Pancreas (tissue), 10 donors: ENCODE results near the gene EREG. TPM values are rescaled to one million over a fixed set of nuclear protein-coding genes. Genes with fewer than 3 reads are reported as not detected.
A peak's percentile ranks its signal among the peaks of the same experiment; 100 is the strongest.

Experiments used
- ATAC-seq, 4 donors: fragments of 200-7000 bp; cut with Tn5 transposase; one replicate each; pipeline versions ENCODE4 v1.8.0 to v1.9.1; 2020; ENCODE audit warnings: mild to moderate bottlenecking in 4 of 4, moderate library complexity in 4 of 4
- DNase-seq, 6 donors: peaks; one replicate each; pipeline ENCODE4 v3.0.0-alpha.2; 2020
- FAIRE-seq: peaks from 2 replicates; lab custom pipeline; 2012; peaks lifted over from hg19 to GRCh38; lab: Jason Lieb, UNC
- H3K27ac ChIP-seq, 4 donors: fragments of 200-600 bp; sonication (generic); 1 replicate in 3 of 4; 2 replicates in 1 of 4; pipeline versions ENCODE4 v1.5.0 to v1.8.0; 2020
- H3K27me3 ChIP-seq, 4 donors: fragments of 200-600 bp; one replicate each; pipeline ENCODE4 v1.8.0; 2021
- H3K36me3 ChIP-seq, 3 donors: fragments of 200-600 bp; sonication (generic) in 1 of 3; one replicate each; pipeline versions ENCODE4 v1.5.0 to v1.8.0; 2020 to 2021
- H3K4me1 ChIP-seq, 3 donors: fragments of 200-600 bp; one replicate each; pipeline ENCODE4 v1.8.0; 2021
- H3K4me3 ChIP-seq, 4 donors: fragments of 200-600 bp; sonication (generic) in 2 of 4; one replicate each; pipeline versions ENCODE4 v1.5.0 to v1.8.0; 2020 to 2021
- H3K9me3 ChIP-seq, 4 donors: fragments of 200-600 bp; one replicate each; pipeline ENCODE4 v1.8.0; 2021
- WGBS, 2 donors: extraction: QIAGEN DNeasy Blood & Tissue Kit; methylation state at CpG; one replicate each; pipeline ENCODE4 v1.1.7; 2013; 5-methylcytosine and 5-hydroxymethylcytosine counted together
- intact Hi-C, 3 donors: fragments of 100-400 bp; cut with DNase I; formaldehyde crosslinking; loops; one replicate each; pipeline versions ENCODE4 v1.11.1 to v1.14.2; 2022
- polyA plus RNA-seq, 2 donors: library from polyadenylated mRNA; stranded (reverse); fragments of 200-250 nt; gene quantifications; one replicate each; pipeline ENCODE4 v1.2.3, GENCODE V29; 2013
- total RNA-seq, 6 donors: library from RNA; stranded (reverse); fragmentation: NEBNext Ultra II Directional in 4 of 6; extraction: Animal tissue kit (Norgen Biotek cat#: 25700) in 4 of 6; gene quantifications; one replicate each; pipeline versions ENCODE4 v1.2.1 to v1.2.4, GENCODE V29; 2021 to 2023
- TF ChIP-seq, protein P1 (sequence below), 4 donors: fragments of 200-600 bp; sonication (generic) in 3 of 4; IDR thresholded peaks; one replicate each; pipeline versions ENCODE4 v1.5.0 to v1.8.0; 2021; ENCODE audit warnings: antibody characterized with exemption in 4 of 4
- donor health status: healthy with polysubstance abuse.
- donor health status: DM: no; HTN: no; CAD: no; lungs with moderate emphysema.
- donor health status: DM: no; HTN: no; CAD: no.
- donor health status: control.
- donor health status: control.
- donor health status: Bipolar disorder and iron deficiency.
- donor health status: DM: yes; HTN: yes; CAD: no.
- donor health status: DM: no; HTN: no; CAD: no.
- donor health status: DM: no; HTN: no; CAD: no.
- donor health status: DM: yes; HTN: yes; CAD: no.

The EREG gene
- total and polyA plus RNA-seq, 8 donors, result 0.06 to 0.09 (median 0.09) TPM; not detected in 5

DNA sequence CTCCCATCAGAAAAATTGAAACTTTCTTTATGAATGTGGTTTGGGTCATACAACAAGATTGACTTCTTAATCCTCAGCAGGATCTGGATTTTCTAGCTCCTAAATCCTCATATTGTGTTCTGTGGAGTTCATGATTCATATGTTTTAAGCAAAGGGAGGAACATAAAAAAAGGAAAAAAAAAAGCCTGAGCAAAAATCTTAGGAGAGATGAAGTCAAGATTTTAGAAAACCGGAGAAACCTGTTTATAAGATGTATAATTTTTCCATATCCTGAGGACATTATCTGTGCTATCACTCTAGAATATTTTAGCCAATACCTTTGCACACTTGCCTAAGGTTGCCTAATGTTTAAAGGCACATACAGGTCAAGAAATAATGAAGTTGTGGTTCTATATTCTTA lies 7.0 kb upstream of the EREG start:
- ATAC-seq (no peak), FAIRE-seq (no peak), DNase-seq (no peak)
- Histone ChIP-seq H3K27me3 (peaks cover 0 to 4% (median 0%) of the 10 kb centered on the region in 4 donors), H3K4me1 (no peaks in the 10 kb centered on the region), H3K9me3 (no peaks in the 10 kb centered on the region), H3K27ac (no peak overlapping the region), H3K4me3 (no peak overlapping the region), H3K36me3 (no peaks in the 10 kb centered on the region)
- WGBS, 2 donors, result 54 to 67% methylated on average over 1 of the region's 1 CpG
- intact Hi-C loops, result no loop called here
- TF ChIP-seq, protein P1, sequence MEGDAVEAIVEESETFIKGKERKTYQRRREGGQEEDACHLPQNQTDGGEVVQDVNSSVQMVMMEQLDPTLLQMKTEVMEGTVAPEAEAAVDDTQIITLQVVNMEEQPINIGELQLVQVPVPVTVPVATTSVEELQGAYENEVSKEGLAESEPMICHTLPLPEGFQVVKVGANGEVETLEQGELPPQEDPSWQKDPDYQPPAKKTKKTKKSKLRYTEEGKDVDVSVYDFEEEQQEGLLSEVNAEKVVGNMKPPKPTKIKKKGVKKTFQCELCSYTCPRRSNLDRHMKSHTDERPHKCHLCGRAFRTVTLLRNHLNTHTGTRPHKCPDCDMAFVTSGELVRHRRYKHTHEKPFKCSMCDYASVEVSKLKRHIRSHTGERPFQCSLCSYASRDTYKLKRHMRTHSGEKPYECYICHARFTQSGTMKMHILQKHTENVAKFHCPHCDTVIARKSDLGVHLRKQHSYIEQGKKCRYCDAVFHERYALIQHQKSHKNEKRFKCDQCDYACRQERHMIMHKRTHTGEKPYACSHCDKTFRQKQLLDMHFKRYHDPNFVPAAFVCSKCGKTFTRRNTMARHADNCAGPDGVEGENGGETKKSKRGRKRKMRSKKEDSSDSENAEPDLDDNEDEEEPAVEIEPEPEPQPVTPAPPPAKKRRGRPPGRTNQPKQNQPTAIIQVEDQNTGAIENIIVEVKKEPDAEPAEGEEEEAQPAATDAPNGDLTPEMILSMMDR (IDR thresholded peaks at IDR 0.05), result no peak

GRCh38 chr4:74361671-74362070 lies 3.3 kb upstream of the EREG start:
- DNase-seq (no peak), FAIRE-seq (no peak), ATAC-seq (no peak)
- peaks cover 0 to 14% (median 4%) of the 10 kb centered on the region in 3 donors for H3K4me1 ChIP-seq
- WGBS, 2 donors, result 64 to 82% methylated on average over 4 of the region's 4 CpGs
- intact Hi-C loops, result no loop called here
- no peaks in the 10 kb centered on the region for H3K36me3 ChIP-seq
- H3K27me3 ChIP-seq, result peaks cover 0 to 8% (median 0%) of the 10 kb centered on the region in 4 donors
- no peak overlapping the region for H3K27ac ChIP-seq
- TF ChIP-seq, protein P1 (IDR thresholded peaks at IDR 0.05), result no peak
- no peaks in the 10 kb centered on the region for H3K9me3 ChIP-seq
- H3K4me3 ChIP-seq, result no peak overlapping the region

GRCh38 chr4:74362347-74362746 lies 2.6 kb upstream of the EREG start:
- TF ChIP-seq, protein P1 (IDR thresholded peaks at IDR 0.05), result no peak
- no peak overlapping the region for H3K4me3 ChIP-seq
- peaks cover 0 to 14% (median 4%) of the 10 kb centered on the region in 3 donors for H3K4me1 ChIP-seq
- peaks cover 0 to 14% (median 0%) of the 10 kb centered on the region in 4 donors for H3K27me3 ChIP-seq
- ATAC-seq (no peak), DNase-seq (no peak), FAIRE-seq (no peak)
- no peaks in the 10 kb centered on the region for H3K36me3 ChIP-seq
- H3K9me3 ChIP-seq, result no peaks in the 10 kb centered on the region
- intact Hi-C loops, result no loop called here
- 88 to 93% methylated on average over 3 of the region's 3 CpGs for WGBS, 2 donors
- H3K27ac ChIP-seq, result no peak overlapping the region

DNA sequence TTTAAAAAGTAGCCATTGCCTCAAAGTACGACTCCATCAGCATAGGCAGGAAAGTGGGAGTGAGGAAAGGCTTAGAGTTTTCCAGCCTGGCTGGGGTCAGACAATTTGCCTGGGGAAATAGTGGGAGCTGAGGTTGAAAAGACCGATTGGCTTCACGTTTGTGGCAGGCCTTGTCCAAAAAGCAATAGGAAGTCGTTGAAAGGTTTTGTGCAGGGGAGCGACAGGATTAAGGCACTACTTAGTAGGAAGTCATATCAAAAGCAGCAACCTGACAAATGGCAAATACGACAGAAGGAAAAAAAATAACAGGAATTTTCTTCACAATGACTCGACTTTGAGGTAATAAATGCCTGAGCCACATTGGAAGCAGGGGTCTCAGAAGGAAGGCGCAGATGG lies 691 bp upstream of the EREG start:
- DNase-seq (no peak), FAIRE-seq (no peak), ATAC-seq (no peak)
- Histone ChIP-seq H3K9me3 (no peaks in the 10 kb centered on the region), H3K27me3 (peaks cover 0 to 17% (median 0%) of the 10 kb centered on the region in 4 donors), H3K36me3 (no peaks in the 10 kb centered on the region), H3K27ac (no peak overlapping the region), H3K4me3 (no peak overlapping the region), H3K4me1 (peaks cover 0 to 14% (median 4%) of the 10 kb centered on the region in 3 donors)
- TF ChIP-seq, protein P1 (IDR thresholded peaks at IDR 0.05), result no peak
- WGBS, 2 donors, result 63 to 68% methylated on average over 8 of the region's 8 CpGs
- intact Hi-C loops, result no loop called here

DNA sequence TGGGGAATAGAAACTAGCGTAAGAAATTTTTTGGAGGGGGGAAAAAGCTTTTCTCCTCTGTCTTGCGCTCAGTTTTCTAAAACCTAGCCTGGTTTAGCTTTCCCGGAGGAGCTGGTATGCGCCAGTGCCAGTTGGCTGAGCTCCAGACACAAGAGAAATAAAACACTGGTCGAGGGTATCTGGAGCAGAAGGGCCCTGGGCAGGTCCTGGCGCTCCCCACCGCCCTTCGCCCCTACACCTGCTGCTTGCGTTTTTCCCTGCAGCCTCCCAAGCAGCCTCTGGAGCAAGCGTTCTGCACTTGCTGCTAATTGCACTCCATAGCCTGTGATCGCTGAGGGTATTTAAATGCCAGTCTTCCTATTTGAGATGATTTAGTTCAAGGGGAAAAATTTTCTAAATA lies 816 bp downstream of the EREG start:
- ATAC-seq, result peak in 3 of 4 donors; percentile 49 to 65 (median 64)
- H3K4me3 ChIP-seq, result no peak overlapping the region
- H3K36me3 ChIP-seq, result no peaks in the 10 kb centered on the region
- intact Hi-C loops, result no loop called here
- FAIRE-seq, result no peak
- no peaks in the 10 kb centered on the region for H3K9me3 ChIP-seq
- TF ChIP-seq, protein P1 (IDR thresholded peaks at IDR 0.05), result no peak
- WGBS, 2 donors, result 12 to 14% methylated on average over 11 of the region's 11 CpGs
- peak; percentile 12 to 57 (median 36) for DNase-seq
- H3K27ac ChIP-seq, result no peak overlapping the region
- H3K27me3 ChIP-seq, result peaks cover 0 to 12% (median 0%) of the 10 kb centered on the region in 4 donors
- H3K4me1 ChIP-seq, result peaks cover 0 to 14% (median 4%) of the 10 kb centered on the region in 3 donors
